ENCODE data around the gene RHBDL1.

RHBDL1 gene

GRCh38 chr16:678858-679813 lies 3.7 kb downstream of the RHBDL1 start:
- Histone ChIP-seq H3K36me3 (ENCODE audit: control insufficient read depth in 5 of 5, insufficient read depth in 5 of 5, low read length in 5 of 5) (peaks cover 0 to 20% (median 16%) of the 10 kb centered on the region in 5 donors), H3K4me1 (ENCODE audit: control insufficient read depth in 5 of 5, insufficient read depth in 5 of 5, low read length in 5 of 5) (peaks cover 4 to 63% (median 56%) of the 10 kb centered on the region in 5 donors), H3K9me3 (ENCODE audit: control insufficient read depth in 5 of 5, low read length in 5 of 5) (no peaks in the 10 kb centered on the region), H3K27ac (ENCODE audit: low read depth, low read length) (no peak overlapping the region), H3K27me3 (ENCODE audit: control insufficient read depth in 5 of 5, insufficient read depth in 4 of 5, low read length in 5 of 5) (peaks cover 0 to 4% (median 0%) of the 10 kb centered on the region in 5 donors), H3K4me3 (ENCODE audit: low read depth in 1 of 5, low read length in 5 of 5) (peak overlapping the region in 4 of 5 donors; percentile 56 to 73 (median 64)), H3K9ac (ENCODE audit: low read length in 5 of 5) (peak overlapping the region in 1 of 5 donors; percentile 69)

DNA sequence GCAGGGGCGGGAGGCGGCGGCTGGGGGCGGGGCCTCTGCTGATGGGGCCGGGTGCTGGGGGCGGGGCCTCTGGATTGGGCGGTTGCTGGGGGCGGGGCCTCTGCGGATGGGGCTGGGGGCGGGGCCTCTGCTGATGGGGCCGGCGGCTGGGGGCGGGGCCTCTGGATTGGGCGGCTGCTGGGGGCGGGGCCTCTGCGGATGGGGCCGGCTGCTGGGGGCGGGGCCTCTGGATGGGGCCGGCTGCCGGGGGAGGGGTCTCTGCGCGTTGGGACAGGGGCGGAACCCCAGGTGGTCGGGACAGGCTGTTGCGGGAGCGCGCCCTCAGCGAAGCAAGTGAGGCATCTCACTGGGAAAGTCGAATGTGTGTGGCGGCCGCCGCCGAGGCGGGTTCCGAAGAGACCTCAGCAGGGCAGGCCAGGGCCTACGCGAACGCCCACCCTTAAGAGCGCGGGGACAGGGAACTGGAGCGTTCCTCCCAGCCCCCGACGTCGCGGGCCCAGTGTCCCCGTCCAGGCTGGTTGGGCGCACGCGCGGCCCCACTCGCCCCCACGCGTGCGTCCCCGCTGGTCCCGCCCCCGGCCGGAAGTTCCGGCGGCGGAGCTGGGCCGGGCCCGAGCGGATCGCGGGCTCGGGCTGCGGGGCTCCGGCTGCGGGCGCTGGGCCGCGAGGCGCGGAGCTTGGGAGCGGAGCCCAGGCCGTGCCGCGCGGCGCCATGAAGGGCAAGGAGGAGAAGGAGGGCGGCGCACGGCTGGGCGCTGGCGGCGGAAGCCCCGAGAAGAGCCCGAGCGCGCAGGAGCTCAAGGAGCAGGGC lies 4.5 kb downstream of the RHBDL1 start, which contains the start of gene STUB1:
STUB1 (plus strand) TSS at position 597 of the 811 bp plus-strand sequence; CDS start at position 713, 116 bp downstream.
- Histone ChIP-seq H3K9ac (ENCODE audit: low read length in 5 of 5) (peak within 1 kb of the TSS in 4 of 5 donors; percentile 84 to 90 (median 86)), H3K36me3 (ENCODE audit: control insufficient read depth in 5 of 5, insufficient read depth in 5 of 5, low read length in 5 of 5) (peaks cover 0 to 19% (median 16%) of the 10 kb centered on the region in 5 donors), H3K4me1 (ENCODE audit: control insufficient read depth in 5 of 5, insufficient read depth in 5 of 5, low read length in 5 of 5) (peaks cover 4 to 68% (median 56%) of the 10 kb centered on the region in 5 donors), H3K27me3 (ENCODE audit: control insufficient read depth in 5 of 5, insufficient read depth in 4 of 5, low read length in 5 of 5) (peaks cover 0 to 4% (median 0%) of the 10 kb centered on the region in 5 donors), H3K9me3 (ENCODE audit: control insufficient read depth in 5 of 5, low read length in 5 of 5) (no peaks in the 10 kb centered on the region), H3K27ac (ENCODE audit: low read depth, low read length) (peak within 1 kb of the TSS; percentile 62), H3K4me3 (ENCODE audit: low read depth in 1 of 5, low read length in 5 of 5) (peak within 1 kb of the TSS; percentile 59 to 78 (median 75))

GRCh38 chr16:680625-680945 lies 5.1 kb downstream of the RHBDL1 start:
- Histone ChIP-seq H3K4me3 (ENCODE audit: low read depth in 1 of 5, low read length in 5 of 5) (peak overlapping the region; percentile 59 to 78 (median 75)), H3K4me1 (ENCODE audit: control insufficient read depth in 5 of 5, insufficient read depth in 5 of 5, low read length in 5 of 5) (peaks cover 4 to 69% (median 57%) of the 10 kb centered on the region in 5 donors), H3K9ac (ENCODE audit: low read length in 5 of 5) (peak overlapping the region in 4 of 5 donors; percentile 84 to 90 (median 86)), H3K27ac (ENCODE audit: low read depth, low read length) (peak overlapping the region; percentile 62), H3K36me3 (ENCODE audit: control insufficient read depth in 5 of 5, insufficient read depth in 5 of 5, low read length in 5 of 5) (peaks cover 0 to 19% (median 16%) of the 10 kb centered on the region in 5 donors), H3K9me3 (ENCODE audit: control insufficient read depth in 5 of 5, low read length in 5 of 5) (no peaks in the 10 kb centered on the region), H3K27me3 (ENCODE audit: control insufficient read depth in 5 of 5, insufficient read depth in 4 of 5, low read length in 5 of 5) (peaks cover 0 to 4% (median 0%) of the 10 kb centered on the region in 5 donors)

DNA sequence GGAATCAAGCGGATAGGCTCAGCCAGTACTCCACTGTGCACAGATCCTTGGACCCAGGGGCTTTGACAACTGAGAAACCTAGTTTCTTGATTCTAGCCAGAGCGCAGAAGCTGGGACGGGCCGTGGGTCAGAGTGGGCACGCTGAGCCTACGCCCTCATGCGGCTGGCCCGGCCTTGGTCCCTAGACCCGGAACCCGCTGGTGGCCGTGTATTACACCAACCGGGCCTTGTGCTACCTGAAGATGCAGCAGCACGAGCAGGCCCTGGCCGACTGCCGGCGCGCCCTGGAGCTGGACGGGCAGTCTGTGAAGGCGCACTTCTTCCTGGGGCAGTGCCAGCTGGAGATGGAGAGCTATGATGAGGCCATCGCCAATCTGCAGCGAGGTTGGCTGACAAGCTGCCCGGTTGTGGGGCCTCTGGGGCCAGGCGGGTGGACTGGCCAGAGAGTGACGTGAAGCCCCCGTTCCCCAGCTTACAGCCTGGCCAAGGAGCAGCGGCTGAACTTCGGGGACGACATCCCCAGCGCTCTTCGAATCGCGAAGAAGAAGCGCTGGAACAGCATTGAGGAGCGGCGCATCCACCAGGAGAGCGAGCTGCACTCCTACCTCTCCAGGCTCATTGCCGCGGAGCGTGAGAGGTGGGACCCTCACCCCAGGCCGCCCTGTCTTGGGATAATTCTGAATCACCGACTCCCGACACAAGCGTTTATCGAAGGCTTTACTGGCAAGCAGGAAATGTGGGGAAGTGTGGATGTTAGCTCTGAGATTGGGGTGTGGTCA lies 5.7 kb downstream of the RHBDL1 start:
- H3K4me1 ChIP-seq (ENCODE audit: control insufficient read depth in 5 of 5, insufficient read depth in 5 of 5, low read length in 5 of 5), result peaks cover 4 to 69% (median 52%) of the 10 kb centered on the region in 5 donors
- H3K9me3 ChIP-seq (ENCODE audit: control insufficient read depth in 5 of 5, low read length in 5 of 5), result no peaks in the 10 kb centered on the region
- peak overlapping the region; percentile 62 for H3K27ac ChIP-seq (ENCODE audit: low read depth, low read length)
- H3K36me3 ChIP-seq (ENCODE audit: control insufficient read depth in 5 of 5, insufficient read depth in 5 of 5, low read length in 5 of 5), result peaks cover 0 to 19% (median 16%) of the 10 kb centered on the region in 5 donors
- H3K27me3 ChIP-seq (ENCODE audit: control insufficient read depth in 5 of 5, insufficient read depth in 4 of 5, low read length in 5 of 5), result peaks cover 0 to 4% (median 0%) of the 10 kb centered on the region in 5 donors
- H3K4me3 ChIP-seq (ENCODE audit: low read depth in 1 of 5, low read length in 5 of 5), result peak overlapping the region; percentile 59 to 78 (median 75)
- peak overlapping the region in 4 of 5 donors; percentile 84 to 90 (median 86) for H3K9ac ChIP-seq (ENCODE audit: low read length in 5 of 5)

DNA sequence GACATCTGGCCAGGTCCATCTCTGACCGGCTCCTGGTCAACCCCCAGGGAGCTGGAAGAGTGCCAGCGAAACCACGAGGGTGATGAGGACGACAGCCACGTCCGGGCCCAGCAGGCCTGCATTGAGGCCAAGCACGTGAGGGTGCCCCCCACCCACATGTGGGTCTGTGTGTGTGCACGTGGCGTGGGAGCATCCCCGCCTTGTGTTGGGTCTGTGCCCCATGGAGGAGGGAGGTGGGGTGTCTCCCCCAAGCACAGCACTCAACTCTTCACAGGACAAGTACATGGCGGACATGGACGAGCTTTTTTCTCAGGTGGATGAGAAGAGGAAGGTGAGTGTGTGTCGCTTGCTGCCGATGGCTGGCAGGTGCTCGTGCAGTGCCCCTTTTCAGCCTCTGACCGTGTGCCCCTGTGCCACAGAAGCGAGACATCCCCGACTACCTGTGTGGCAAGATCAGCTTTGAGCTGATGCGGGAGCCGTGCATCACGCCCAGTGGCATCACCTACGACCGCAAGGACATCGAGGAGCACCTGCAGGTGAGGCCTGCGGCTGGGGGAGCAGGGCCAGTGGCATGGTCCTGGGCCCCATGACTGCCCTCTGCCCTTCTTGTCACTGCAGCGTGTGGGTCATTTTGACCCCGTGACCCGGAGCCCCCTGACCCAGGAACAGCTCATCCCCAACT lies 6.4 kb downstream of the RHBDL1 start:
- H3K9ac ChIP-seq (ENCODE audit: low read length in 5 of 5), result peak overlapping the region in 3 of 5 donors; percentile 84 to 90 (median 85)
- H3K4me3 ChIP-seq (ENCODE audit: low read depth in 1 of 5, low read length in 5 of 5), result peak overlapping the region in 4 of 5 donors; percentile 25 to 78 (median 74)
- H3K4me1 ChIP-seq (ENCODE audit: control insufficient read depth in 5 of 5, insufficient read depth in 5 of 5, low read length in 5 of 5), result peaks cover 4 to 65% (median 51%) of the 10 kb centered on the region in 5 donors
- H3K27me3 ChIP-seq (ENCODE audit: control insufficient read depth in 5 of 5, insufficient read depth in 4 of 5, low read length in 5 of 5), result peaks cover 0 to 3% (median 0%) of the 10 kb centered on the region in 5 donors
- peaks cover 0 to 25% (median 21%) of the 10 kb centered on the region in 5 donors for H3K36me3 ChIP-seq (ENCODE audit: control insufficient read depth in 5 of 5, insufficient read depth in 5 of 5, low read length in 5 of 5)
- H3K9me3 ChIP-seq (ENCODE audit: control insufficient read depth in 5 of 5, low read length in 5 of 5), result no peaks in the 10 kb centered on the region
- peak overlapping the region; percentile 62 for H3K27ac ChIP-seq (ENCODE audit: low read depth, low read length)

GRCh38 chr16:682493-683395 lies 7.3 kb downstream of the RHBDL1 start:
- Histone ChIP-seq H3K9me3 (ENCODE audit: control insufficient read depth in 5 of 5, low read length in 5 of 5) (no peaks in the 10 kb centered on the region), H3K27me3 (ENCODE audit: control insufficient read depth in 5 of 5, insufficient read depth in 4 of 5, low read length in 5 of 5) (no peaks in the 10 kb centered on the region), H3K4me1 (ENCODE audit: control insufficient read depth in 5 of 5, insufficient read depth in 5 of 5, low read length in 5 of 5) (peaks cover 4 to 65% (median 51%) of the 10 kb centered on the region in 5 donors), H3K36me3 (ENCODE audit: control insufficient read depth in 5 of 5, insufficient read depth in 5 of 5, low read length in 5 of 5) (peaks cover 0 to 34% (median 29%) of the 10 kb centered on the region in 5 donors), H3K9ac (ENCODE audit: low read length in 5 of 5) (peak overlapping the region in 3 of 5 donors; percentile 24 to 71 (median 62)), H3K27ac (ENCODE audit: low read depth, low read length) (peak overlapping the region; percentile 37), H3K4me3 (ENCODE audit: low read depth in 1 of 5, low read length in 5 of 5) (peak overlapping the region in 2 of 5 donors; percentile 68 to 78)

GRCh38 chr16:683396-684070 lies 8.1 kb downstream of the RHBDL1 start:
- Histone ChIP-seq H3K4me3 (ENCODE audit: low read depth in 1 of 5, low read length in 5 of 5) (peak overlapping the region in 4 of 5 donors; percentile 67 to 80 (median 73)), H3K4me1 (ENCODE audit: control insufficient read depth in 5 of 5, insufficient read depth in 5 of 5, low read length in 5 of 5) (peaks cover 4 to 68% (median 51%) of the 10 kb centered on the region in 5 donors), H3K27ac (ENCODE audit: low read depth, low read length) (peak overlapping the region; percentile 37), H3K36me3 (ENCODE audit: control insufficient read depth in 5 of 5, insufficient read depth in 5 of 5, low read length in 5 of 5) (peaks cover 0 to 35% (median 31%) of the 10 kb centered on the region in 5 donors), H3K27me3 (ENCODE audit: control insufficient read depth in 5 of 5, insufficient read depth in 4 of 5, low read length in 5 of 5) (no peaks in the 10 kb centered on the region), H3K9ac (ENCODE audit: low read length in 5 of 5) (peak overlapping the region in 3 of 5 donors; percentile 62 to 71 (median 68)), H3K9me3 (ENCODE audit: control insufficient read depth in 5 of 5, low read length in 5 of 5) (no peaks in the 10 kb centered on the region)
